Gastroesophageal sphincter (tissue), 4 donors: ENCODE results near the gene TGFBR2. TPM values are rescaled to one million over a fixed set of nuclear protein-coding genes. Genes with fewer than 3 reads are reported as not detected.

Experiments
- ATAC-seq: fragments of 150-250 bp; one replicate; pipeline ENCODE4 v1.9.1; 2016; ENCODE audit warnings: mild to moderate bottlenecking, moderate library complexity
- H3K27ac ChIP-seq, 4 donors: fragments of 200-600 bp; sonication (generic) in 3 of 4; 1 replicate in 3 of 4; 2 replicates in 1 of 4; pipeline ENCODE4 v1.5.1; 2016 to 2019
- H3K27me3 ChIP-seq: fragments of 200-600 bp; sonication (generic); one replicate; pipeline ENCODE4 v1.5.1; 2019
- H3K36me3 ChIP-seq, 2 donors: fragments of 200-600 bp; sonication (generic); one replicate each; pipeline ENCODE4 v1.5.1; 2019; ENCODE audit warnings: control low read depth in 1 of 2
- H3K4me1 ChIP-seq, 3 donors: fragments of 200-600 bp; sonication (generic); 1 replicate in 2 of 3; 2 replicates in 1 of 3; pipeline ENCODE4 v1.5.1; 2016 to 2019; ENCODE audit warnings: control low read depth in 2 of 3
- H3K4me3 ChIP-seq, 2 donors: fragments of 200-600 bp; sonication (generic); one replicate each; pipeline ENCODE4 v1.5.1; 2019; ENCODE audit warnings: mild to moderate bottlenecking in 1 of 2, moderate library complexity in 1 of 2
- H3K9me3 ChIP-seq, 3 donors: fragments of 200-600 bp; sonication (generic); one replicate each; pipeline ENCODE4 v1.5.1; 2017 to 2019; ENCODE audit warnings: control low read depth in 2 of 3
- EP300 ChIP-seq: sonication (generic); formaldehyde crosslinking; IDR thresholded peaks from one replicate; pipeline ENCODE4 v1.6.1; 2017; ENCODE audit warnings: antibody characterized with exemption, mild to moderate bottlenecking
- POLR2A ChIP-seq, 2 donors: fragments of 450-650 bp; IDR thresholded peaks; one replicate each; pipeline ENCODE4 v1.6.1; 2017; ENCODE audit warnings: antibody characterized with exemption in 2 of 2, mild to moderate bottlenecking in 2 of 2, moderate library complexity in 1 of 2
- POLR2AphosphoS5 ChIP-seq: sonication (generic); formaldehyde crosslinking; IDR thresholded peaks from one replicate; pipeline ENCODE4 v1.6.1; 2017; ENCODE audit warnings: antibody characterized with exemption
- WGBS, 2 donors: methylation state at CpG; one replicate each; pipeline ENCODE4 v1.1.5; 2018; ENCODE audit warnings: low coverage in 1 of 2; 5-methylcytosine and 5-hydroxymethylcytosine counted together
- total RNA-seq, 4 donors: library from RNA; depleted of rRNA; stranded (reverse); fragments of >200 nt; gene quantifications; one replicate each; pipeline ENCODE4 v1.1.0, GENCODE V29; 2016
- TF ChIP-seq, protein P1 (sequence below), 4 experiments: fragments of 200-600 bp in 2 of 4; fragments of 450-650 bp in 2 of 4; sonication (generic) in 1 of 4; IDR thresholded peaks; one replicate each; pipeline ENCODE4 v1.5.1; 2017 to 2019; ENCODE audit warnings: antibody characterized with exemption in 4 of 4, mild to moderate bottlenecking in 2 of 4, moderate library complexity in 2 of 4

Gene TGFBR2
- total RNA-seq, 4 donors from 2014 or later, result 174 to 297 (median 231) TPM

DNA sequence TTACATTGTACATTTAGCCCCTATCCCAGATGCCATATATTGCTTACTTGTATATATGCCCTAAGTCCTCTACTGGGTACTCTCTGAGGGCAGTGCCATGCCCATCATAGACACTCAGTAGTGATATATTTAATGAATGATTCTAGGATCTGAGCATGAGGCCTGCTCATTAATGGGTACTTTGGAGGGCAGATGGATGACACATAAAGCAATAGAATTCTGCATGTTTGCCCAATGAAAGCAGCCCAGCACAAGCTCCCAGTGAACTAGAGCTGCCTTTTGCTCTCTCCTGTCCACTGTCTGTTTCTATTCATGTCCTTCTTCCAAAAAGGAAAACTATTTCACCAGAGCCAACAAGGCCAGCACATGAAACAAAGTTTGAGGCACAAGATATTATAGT lies 63.9 kb downstream of the TGFBR2 start:
- Histone ChIP-seq H3K36me3 (peaks cover 0 to 72% of the 10 kb centered on the region in 2 donors), H3K4me1 (peaks cover 22 to 68% (median 23%) of the 10 kb centered on the region in 3 donors), H3K9me3 (no peaks in the 10 kb centered on the region), H3K27ac (no peak overlapping the region), H3K27me3 (no peaks in the 10 kb centered on the region), H3K4me3 (no peak overlapping the region)
- TF ChIP-seq, protein P1, sequence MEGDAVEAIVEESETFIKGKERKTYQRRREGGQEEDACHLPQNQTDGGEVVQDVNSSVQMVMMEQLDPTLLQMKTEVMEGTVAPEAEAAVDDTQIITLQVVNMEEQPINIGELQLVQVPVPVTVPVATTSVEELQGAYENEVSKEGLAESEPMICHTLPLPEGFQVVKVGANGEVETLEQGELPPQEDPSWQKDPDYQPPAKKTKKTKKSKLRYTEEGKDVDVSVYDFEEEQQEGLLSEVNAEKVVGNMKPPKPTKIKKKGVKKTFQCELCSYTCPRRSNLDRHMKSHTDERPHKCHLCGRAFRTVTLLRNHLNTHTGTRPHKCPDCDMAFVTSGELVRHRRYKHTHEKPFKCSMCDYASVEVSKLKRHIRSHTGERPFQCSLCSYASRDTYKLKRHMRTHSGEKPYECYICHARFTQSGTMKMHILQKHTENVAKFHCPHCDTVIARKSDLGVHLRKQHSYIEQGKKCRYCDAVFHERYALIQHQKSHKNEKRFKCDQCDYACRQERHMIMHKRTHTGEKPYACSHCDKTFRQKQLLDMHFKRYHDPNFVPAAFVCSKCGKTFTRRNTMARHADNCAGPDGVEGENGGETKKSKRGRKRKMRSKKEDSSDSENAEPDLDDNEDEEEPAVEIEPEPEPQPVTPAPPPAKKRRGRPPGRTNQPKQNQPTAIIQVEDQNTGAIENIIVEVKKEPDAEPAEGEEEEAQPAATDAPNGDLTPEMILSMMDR (IDR thresholded peaks at IDR 0.05), result no peak
- no peak for TF ChIP-seq EP300
- TF ChIP-seq POLR2A (IDR thresholded peaks at IDR 0.05), result no peak
- no peak for TF ChIP-seq POLR2AphosphoS5
- ATAC-seq, result no peak

DNA sequence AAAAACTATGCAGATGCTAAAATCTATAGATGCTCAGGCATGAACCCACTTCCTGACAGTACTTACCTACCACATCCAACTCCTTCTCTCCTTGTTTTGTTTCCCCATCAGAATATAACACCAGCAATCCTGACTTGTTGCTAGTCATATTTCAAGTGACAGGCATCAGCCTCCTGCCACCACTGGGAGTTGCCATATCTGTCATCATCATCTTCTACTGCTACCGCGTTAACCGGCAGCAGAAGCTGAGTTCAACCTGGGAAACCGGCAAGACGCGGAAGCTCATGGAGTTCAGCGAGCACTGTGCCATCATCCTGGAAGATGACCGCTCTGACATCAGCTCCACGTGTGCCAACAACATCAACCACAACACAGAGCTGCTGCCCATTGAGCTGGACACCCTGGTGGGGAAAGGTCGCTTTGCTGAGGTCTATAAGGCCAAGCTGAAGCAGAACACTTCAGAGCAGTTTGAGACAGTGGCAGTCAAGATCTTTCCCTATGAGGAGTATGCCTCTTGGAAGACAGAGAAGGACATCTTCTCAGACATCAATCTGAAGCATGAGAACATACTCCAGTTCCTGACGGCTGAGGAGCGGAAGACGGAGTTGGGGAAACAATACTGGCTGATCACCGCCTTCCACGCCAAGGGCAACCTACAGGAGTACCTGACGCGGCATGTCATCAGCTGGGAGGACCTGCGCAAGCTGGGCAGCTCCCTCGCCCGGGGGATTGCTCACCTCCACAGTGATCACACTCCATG lies 65.3 kb downstream of the TGFBR2 start:
- peaks cover 0 to 84% of the 10 kb centered on the region in 2 donors for H3K36me3 ChIP-seq
- TF ChIP-seq POLR2A (IDR thresholded peaks at IDR 0.05), result no peak
- no peak for TF ChIP-seq EP300
- TF ChIP-seq, protein P1 (IDR thresholded peaks at IDR 0.05), result no peak
- TF ChIP-seq POLR2AphosphoS5, result no peak
- peaks cover 21 to 67% (median 25%) of the 10 kb centered on the region in 3 donors for H3K4me1 ChIP-seq
- no peaks in the 10 kb centered on the region for H3K27me3 ChIP-seq
- no peak overlapping the region for H3K4me3 ChIP-seq
- H3K9me3 ChIP-seq, result no peaks in the 10 kb centered on the region
- peak overlapping the region in 3 of 4 donors; percentile 61 to 69 (median 64) for H3K27ac ChIP-seq
- WGBS, 2 donors, result 100% methylated on average over 4 of the region's 20 CpGs; no CpG with 5 or more reads in 1 of the 2 donors
- ATAC-seq, result no peak

DNA sequence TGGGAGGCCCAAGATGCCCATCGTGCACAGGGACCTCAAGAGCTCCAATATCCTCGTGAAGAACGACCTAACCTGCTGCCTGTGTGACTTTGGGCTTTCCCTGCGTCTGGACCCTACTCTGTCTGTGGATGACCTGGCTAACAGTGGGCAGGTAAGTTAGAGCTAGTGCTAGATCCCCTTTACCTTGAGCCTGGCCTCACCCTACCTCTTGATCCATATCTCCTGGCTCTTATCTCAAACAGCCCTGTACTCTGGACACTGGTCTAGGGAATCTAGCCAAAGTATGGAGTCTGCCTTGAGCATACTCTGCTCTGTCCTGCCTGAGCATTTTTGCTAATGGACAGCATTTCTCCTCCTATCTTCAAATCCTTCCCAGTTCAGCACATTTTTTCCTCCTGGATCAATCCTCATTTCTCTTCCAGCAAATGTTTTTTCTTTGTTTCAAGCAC lies 65.9 kb downstream of the TGFBR2 start:
- Histone ChIP-seq H3K9me3 (no peaks in the 10 kb centered on the region), H3K27me3 (no peaks in the 10 kb centered on the region), H3K27ac (peak overlapping the region; percentile 52 to 69 (median 62)), H3K36me3 (peaks cover 0 to 90% of the 10 kb centered on the region in 2 donors), H3K4me3 (no peak overlapping the region), H3K4me1 (peaks cover 21 to 67% (median 27%) of the 10 kb centered on the region in 3 donors)
- TF ChIP-seq EP300, result no peak
- TF ChIP-seq, protein P1 (IDR thresholded peaks at IDR 0.05), result no peak
- WGBS, 2 donors, result 92% methylated on average over 2 of the region's 4 CpGs; no CpG with 5 or more reads in 1 of the 2 donors
- no peak for ATAC-seq

DNA sequence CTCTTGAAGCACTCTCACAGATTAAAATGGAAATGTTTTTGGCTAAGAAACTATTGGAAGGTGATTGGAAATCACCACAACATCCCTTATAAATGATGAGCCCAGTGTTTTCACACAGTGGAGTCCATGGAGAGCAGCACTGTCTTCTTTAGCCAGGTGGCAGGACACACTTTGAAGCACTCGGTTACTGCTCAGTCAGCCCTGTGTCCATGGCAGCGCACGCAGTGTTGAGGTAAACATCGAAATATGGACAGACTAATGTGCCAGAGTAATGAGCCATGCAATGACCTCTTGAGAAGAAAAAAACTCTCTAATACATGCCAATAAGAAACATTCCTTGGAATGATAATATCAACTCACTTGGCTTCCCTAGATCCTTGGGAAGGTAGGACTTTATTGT lies 66.6 kb downstream of the TGFBR2 start:
- Histone ChIP-seq H3K4me1 (peaks cover 21 to 67% (median 27%) of the 10 kb centered on the region in 3 donors), H3K27ac (peak overlapping the region; percentile 52 to 69 (median 62)), H3K4me3 (no peak overlapping the region), H3K9me3 (no peaks in the 10 kb centered on the region), H3K36me3 (peaks cover 0 to 96% of the 10 kb centered on the region in 2 donors), H3K27me3 (no peaks in the 10 kb centered on the region)
- 54 to 55% methylated on average over 4 of the region's 4 CpGs for WGBS, 2 donors
- TF ChIP-seq, protein P1 (IDR thresholded peaks at IDR 0.05), result peak in 1 of 4 experiments; percentile 41
- TF ChIP-seq POLR2A (IDR thresholded peaks at IDR 0.05) (no peak), EP300 (no peak), POLR2AphosphoS5 (no peak)
- peak; percentile 81 for ATAC-seq
